Thoracic aorta (tissue), 2 donors: ENCODE results near the gene MGLL. TPM values are rescaled to one million over a fixed set of nuclear protein-coding genes. Genes with fewer than 3 reads are reported as not detected.

Source experiments
- ATAC-seq: fragments of 150-250 bp; one replicate; pipeline ENCODE4 v1.8.0; 2017; ENCODE audit warnings: low read depth; ENCODE audit not compliant: insufficient number of reproducible peaks, low FRiP score
- DNase-seq: peaks from one replicate; pipeline ENCODE4 v3.0.0-alpha.2; 2020; ENCODE audit warnings: low spot score
- H3K27ac ChIP-seq, 2 donors: fragments of 200-600 bp; sonication (generic); 1 replicate in 1 of 2; 2 replicates in 1 of 2; pipeline ENCODE4 v1.5.1; 2016; ENCODE audit warnings: mild to moderate bottlenecking in 2 of 2, moderate library complexity in 2 of 2
- H3K27me3 ChIP-seq: fragments of 200-600 bp; sonication (generic); replicated peaks from 2 replicates; pipeline ENCODE4 v1.6.0; 2016; ENCODE audit warnings: mild to moderate bottlenecking; ENCODE audit not compliant: insufficient read depth
- H3K36me3 ChIP-seq: fragments of 200-600 bp; sonication (generic); one replicate; pipeline ENCODE4 v1.5.1; 2016
- H3K4me1 ChIP-seq, 2 donors: fragments of 200-600 bp; sonication (generic); 1 replicate in 1 of 2; 2 replicates in 1 of 2; pipeline versions ENCODE4 v1.5.1 to v1.6.0; 2016; ENCODE audit warnings: low read depth in 2 of 2, mild to moderate bottlenecking in 1 of 2; ENCODE audit not compliant: control insufficient read depth in 1 of 2
- H3K4me3 ChIP-seq: fragments of 200-600 bp; sonication (generic); 2 replicates; pipeline ENCODE4 v1.5.1; 2016; ENCODE audit warnings: mild to moderate bottlenecking
- H3K9me3 ChIP-seq: fragments of 200-600 bp; sonication (generic); 2 replicates; pipeline ENCODE4 v1.5.1; 2016
- total RNA-seq, 2 donors: library from RNA; depleted of rRNA; stranded (reverse); fragments of >200 nt; gene quantifications; one replicate each; pipeline versions ENCODE4 v1.1.0 to v1.2.3, GENCODE V29; 2016
- TF ChIP-seq, protein P1 (sequence below): fragments of 200-600 bp; sonication (generic); IDR thresholded peaks from one replicate; pipeline ENCODE4 v1.5.1; 2019; ENCODE audit warnings: antibody characterized with exemption

MGLL gene
- total RNA-seq, 2 donors from 2014 or later = 57.6 to 71.8 TPM

- Histone ChIP-seq H3K36me3 (no peaks in the 10 kb centered on the region), H3K27ac (no peak overlapping the region), H3K4me3 (no peak overlapping the region), H3K27me3 (no peaks in the 10 kb centered on the region), H3K4me1 (peaks cover 5 to 13% of the 10 kb centered on the region in 2 donors), H3K9me3 (no peaks in the 10 kb centered on the region)
- ATAC-seq (no peak), DNase-seq (no peak)
- TF ChIP-seq, protein P1, sequence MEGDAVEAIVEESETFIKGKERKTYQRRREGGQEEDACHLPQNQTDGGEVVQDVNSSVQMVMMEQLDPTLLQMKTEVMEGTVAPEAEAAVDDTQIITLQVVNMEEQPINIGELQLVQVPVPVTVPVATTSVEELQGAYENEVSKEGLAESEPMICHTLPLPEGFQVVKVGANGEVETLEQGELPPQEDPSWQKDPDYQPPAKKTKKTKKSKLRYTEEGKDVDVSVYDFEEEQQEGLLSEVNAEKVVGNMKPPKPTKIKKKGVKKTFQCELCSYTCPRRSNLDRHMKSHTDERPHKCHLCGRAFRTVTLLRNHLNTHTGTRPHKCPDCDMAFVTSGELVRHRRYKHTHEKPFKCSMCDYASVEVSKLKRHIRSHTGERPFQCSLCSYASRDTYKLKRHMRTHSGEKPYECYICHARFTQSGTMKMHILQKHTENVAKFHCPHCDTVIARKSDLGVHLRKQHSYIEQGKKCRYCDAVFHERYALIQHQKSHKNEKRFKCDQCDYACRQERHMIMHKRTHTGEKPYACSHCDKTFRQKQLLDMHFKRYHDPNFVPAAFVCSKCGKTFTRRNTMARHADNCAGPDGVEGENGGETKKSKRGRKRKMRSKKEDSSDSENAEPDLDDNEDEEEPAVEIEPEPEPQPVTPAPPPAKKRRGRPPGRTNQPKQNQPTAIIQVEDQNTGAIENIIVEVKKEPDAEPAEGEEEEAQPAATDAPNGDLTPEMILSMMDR = no peak
Measured at GRCh38 chr3:127755305-127755681, 67.0 kb downstream of the MGLL start.

DNA sequence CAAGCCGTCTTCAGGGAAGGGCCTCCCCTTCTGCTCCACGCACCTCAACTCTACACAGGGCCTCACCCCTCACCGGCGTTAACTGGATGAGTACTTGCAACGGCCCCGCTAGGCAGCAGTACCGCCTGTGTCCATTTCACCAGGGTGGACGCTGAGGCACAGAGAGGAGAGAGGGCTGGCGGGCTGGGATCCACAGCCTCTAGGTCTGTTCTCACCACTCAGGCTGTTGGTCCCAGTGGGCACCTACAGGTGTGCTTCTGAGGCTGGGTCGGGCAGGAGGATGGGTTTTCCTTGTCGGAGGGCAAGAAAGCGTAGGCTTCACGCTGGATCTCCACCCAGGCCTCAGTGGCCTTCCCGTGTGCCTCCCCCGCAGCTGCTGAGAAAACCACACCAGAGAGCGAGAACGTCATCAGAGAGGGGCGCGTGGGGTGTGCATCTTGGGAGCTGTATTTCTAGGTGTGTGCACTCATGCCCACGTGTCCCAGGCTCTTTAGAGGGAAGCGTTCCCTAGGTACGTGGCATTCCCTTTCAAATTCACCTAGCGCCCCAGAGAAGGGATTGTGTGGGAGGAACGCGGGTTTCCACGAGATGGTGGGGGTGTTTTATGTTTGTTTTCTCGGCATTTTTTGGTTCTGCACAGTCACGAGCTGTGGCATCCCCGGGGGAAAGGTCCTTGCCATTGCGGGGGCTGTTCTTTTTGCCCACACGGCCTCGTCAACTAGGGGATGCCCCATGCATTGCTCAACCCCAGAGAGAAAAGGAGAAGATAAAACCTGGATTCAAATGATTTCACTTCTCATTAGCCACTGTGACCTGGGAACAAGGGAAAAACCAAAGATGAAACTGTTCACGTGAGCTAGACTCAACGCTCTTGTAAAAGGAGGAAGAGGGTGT, 67.7 kb downstream of the MGLL start:
- no peaks in the 10 kb centered on the region for H3K9me3 ChIP-seq
- H3K27me3 ChIP-seq = no peaks in the 10 kb centered on the region
- ATAC-seq = no peak
- DNase-seq = no peak
- TF ChIP-seq, protein P1 = no peak
- H3K27ac ChIP-seq = no peak overlapping the region
- peaks cover 5 to 19% of the 10 kb centered on the region in 2 donors for H3K4me1 ChIP-seq
- H3K4me3 ChIP-seq = no peak overlapping the region
- H3K36me3 ChIP-seq = no peaks in the 10 kb centered on the region

DNA sequence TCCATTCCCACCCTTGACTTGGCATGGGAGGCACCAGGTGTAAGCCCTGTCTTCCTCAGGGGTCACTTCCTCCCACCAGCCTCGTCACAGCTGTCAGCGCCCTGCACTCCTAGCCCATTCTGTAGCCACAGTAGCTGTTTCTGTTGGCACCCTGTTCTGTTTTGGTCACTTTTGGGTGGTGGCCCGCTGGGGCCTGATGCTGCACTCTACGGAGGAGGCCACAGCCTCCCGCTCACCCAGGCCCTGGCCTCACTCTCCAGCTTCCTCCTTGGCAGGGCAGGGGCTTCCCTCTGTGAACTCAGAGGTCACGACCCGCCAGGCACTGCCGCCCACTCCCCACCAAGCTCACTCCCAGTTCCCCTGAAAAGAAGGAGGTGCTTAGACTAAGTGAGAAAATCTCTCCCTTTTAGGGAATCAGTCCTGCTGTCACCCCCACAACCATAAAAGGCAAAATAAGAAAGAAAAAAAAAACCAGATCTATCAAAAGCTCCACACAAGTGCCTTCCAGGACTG, 68.4 kb downstream of the MGLL start:
- TF ChIP-seq, protein P1 = no peak
- ATAC-seq = no peak
- no peak for DNase-seq
- Histone ChIP-seq H3K9me3 (no peaks in the 10 kb centered on the region), H3K4me3 (no peak overlapping the region), H3K36me3 (no peaks in the 10 kb centered on the region), H3K27ac (no peak overlapping the region), H3K27me3 (no peaks in the 10 kb centered on the region), H3K4me1 (peaks cover 8 to 26% of the 10 kb centered on the region in 2 donors)

GRCh38 chr3:127753338-127753737, 69.0 kb downstream of the MGLL start:
- Histone ChIP-seq H3K36me3 (no peaks in the 10 kb centered on the region), H3K9me3 (no peaks in the 10 kb centered on the region), H3K4me1 (peaks cover 14 to 33% of the 10 kb centered on the region in 2 donors), H3K27me3 (no peaks in the 10 kb centered on the region), H3K4me3 (no peak overlapping the region), H3K27ac (no peak overlapping the region)
- no peak for ATAC-seq
- TF ChIP-seq, protein P1 = no peak
- DNase-seq = no peak

DNA sequence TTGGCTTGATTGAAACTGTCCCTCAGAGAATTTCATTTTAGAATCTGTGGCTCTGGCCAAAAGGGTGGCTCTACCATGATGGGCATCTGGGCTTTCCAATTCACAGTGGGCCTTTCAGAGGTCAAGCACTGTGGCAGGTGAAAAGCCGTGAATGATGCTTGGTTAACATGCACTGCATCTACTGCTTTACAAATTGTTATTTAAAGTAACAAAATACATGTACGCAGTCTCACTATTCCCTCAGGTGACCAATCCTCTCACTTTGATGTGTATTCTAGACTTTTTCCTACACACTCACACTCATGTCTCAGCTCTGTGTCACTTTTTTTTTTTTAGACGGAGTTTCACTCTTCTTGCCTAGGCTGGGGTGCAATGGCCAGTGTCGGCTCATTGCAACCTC, 70.5 kb downstream of the MGLL start:
- H3K36me3 ChIP-seq = no peaks in the 10 kb centered on the region
- TF ChIP-seq, protein P1 = no peak
- DNase-seq (no peak), ATAC-seq (no peak)
- H3K27me3 ChIP-seq = no peaks in the 10 kb centered on the region
- H3K27ac ChIP-seq = no peak overlapping the region
- no peaks in the 10 kb centered on the region for H3K9me3 ChIP-seq
- H3K4me3 ChIP-seq = no peak overlapping the region
- peaks cover 22 to 48% of the 10 kb centered on the region in 2 donors for H3K4me1 ChIP-seq
